ENCODE data around the gene RPL21.
"Not testable (repeated sequence)": the region's sequence is repeated elsewhere in the genome, so short reads cannot be mapped to it uniquely, and the experiment has no call there.

The RPL21 gene

DNA sequence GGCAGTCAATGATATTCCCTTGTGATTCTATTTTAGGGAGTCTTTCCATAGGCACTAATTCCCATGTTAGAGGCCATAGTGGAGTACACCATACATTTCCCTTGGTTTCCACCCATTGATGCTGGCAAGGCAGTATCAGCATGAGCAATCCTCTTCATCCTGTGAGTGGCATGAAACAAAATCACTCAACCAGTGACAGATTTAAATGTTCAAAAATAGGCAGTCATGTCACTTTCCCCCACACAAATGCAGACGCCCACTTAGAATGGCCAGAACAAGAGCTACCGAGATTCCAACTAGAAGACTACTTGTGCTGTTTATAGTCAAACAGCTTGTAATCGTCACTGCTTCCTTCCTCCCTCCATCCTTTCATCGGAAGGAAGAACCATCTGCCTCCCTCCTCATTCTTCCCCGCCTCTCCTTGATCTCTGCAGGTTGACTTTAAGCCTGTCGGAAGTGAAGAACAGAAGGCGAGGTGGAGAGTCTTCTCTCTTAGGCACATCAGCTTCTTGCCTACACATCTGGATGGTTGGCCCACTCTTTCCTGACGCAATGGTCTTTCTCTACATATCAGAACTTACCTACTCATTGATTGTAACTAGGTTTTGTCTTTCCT, 41.8 kb downstream of the RPL21 start:
- DNase-seq: no peak

DNA sequence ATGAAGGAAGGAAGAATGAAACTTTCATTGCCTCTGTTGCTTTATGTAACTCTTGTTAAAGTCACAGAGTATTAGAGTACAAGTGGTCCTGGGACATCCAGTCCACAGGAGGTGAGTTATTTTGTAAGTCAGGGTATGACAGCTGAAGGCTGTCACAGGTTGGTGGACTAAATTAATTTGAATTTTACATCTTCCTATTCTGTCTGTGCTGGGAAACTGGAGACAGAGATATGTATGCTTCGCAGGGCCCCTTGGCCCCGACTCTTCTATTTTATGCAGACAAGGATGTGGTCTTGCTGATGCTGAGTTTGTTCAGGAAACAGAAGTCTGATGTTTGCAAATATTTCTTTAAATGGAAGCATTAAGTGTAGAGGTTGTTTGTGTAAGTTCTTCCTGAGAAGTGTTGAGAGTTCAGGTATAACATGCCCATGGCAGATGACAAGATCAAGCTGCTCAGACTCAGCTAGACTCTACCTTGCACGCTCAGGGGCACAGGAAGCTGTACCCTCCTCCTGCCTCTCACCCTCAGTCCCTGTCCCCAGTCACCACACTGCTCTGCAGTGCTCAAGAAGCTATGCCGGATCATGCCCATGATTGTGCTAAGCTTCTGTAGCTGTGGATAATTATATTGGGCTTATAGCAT, 42.6 kb downstream of the RPL21 start:
- DNase-seq: no peak

GRCh38 chr13:27295096-27295495, 43.7 kb downstream of the RPL21 start:
- DNase-seq: no peak

GRCh38 chr13:27295660-27296059, 44.3 kb downstream of the RPL21 start:
- DNase-seq: no peak

GRCh38 chr13:27296496-27296895, 45.1 kb downstream of the RPL21 start:
- no peak for DNase-seq

DNA sequence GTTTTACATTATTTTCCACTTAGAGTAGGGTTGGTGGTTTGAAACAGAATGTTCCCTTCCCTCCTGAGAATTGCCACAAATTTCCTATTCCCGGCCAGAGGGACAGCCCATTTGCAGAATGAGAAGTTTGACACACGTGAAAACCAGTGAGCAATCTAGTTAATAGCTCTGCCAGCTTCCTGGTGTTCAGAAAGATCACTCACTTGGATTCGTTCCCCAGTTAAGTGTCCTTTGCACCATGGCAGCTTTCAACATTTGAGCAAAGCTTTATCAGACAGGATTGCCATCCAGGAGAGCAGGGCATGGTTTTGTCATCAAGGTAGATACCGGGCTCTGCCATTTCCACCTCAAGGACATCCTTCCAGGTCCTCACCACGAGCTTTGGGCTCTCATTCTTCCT, 47.5 kb downstream of the RPL21 start:
- DNase-seq: no peak

DNA sequence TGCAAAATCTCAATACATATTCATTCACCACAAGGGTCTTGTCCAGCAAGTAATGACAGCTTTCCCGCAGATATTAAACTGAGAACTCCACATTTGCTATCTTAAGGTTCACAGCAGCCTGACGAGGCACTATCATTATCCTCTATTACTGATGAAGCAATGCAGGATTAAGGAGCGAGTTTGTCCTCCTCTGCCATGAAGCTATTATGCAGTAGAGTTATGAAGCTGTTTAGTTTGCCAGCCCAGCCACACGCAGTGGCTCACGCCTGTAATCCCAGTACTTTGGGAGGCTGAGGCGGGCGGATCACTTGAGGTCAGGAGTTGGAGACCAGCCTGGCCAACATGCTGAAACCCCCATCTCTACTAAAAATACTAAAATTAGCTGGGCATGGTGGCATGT, 49.0 kb downstream of the RPL21 start:
- DNase-seq: not testable (repeated sequence)

DNA sequence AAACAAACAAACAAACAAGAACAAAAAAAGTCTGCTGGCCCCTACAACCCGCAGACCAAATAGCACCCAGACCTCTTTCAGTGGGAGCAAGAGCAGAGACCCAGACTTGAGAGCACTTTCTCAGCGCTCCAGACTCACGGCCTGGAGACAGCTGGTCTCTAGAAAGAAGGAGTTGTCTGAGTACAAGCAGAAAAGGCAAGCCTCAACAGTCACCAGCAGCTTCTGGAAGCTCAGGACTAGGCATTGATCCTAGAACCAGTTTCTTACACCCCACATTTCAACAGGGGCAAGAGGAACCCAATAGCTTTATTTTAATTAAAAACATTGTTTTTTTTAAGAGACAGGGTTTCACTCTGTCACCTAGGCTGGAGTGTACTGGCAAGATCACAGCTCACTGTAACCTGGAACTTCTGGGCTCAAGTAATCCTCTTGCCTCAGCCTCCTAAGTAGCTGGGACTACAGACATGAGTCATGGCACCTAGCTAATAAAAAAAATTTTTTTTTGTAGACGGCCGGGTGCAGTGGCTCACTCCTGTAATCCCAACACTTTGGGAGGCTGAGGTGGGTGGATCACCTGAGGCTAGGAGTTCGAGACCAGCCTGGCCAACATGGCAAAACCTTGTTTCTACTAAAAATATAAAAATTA, 49.7 kb downstream of the RPL21 start:
- no peak for DNase-seq

DNA sequence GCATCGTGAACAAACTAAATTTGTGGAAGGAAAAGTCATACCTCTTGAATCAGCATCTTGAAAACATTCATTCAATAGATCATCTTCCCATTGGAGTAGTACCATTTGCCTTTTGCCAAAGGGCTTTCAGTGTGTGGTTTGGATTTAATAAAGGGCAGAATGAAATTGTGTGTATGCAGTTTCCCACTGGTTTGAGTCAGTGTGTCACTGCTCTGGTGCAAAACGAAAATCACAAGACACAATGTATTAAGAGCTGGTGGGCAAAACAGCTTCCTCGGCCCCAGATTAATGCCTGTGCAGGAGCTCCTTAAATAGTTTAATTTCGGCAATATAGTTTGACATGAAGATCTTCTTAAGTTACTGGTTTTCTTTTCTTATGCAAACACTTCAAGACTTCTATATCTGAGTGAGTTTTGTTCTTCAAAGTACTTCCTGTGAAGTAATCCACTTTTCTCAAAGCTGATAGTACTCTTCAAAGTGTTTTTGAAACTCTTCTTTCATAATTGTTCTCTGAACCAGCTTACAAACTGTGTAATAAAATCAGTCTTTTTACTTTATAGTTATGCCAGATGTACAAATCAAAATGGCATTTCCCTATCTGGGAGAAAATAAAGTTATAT, 51.4 kb downstream of the RPL21 start:
- DNase-seq: no peak

GRCh38 chr13:27304099-27304498, 52.7 kb downstream of the RPL21 start:
- DNase-seq: no peak

- no peak for DNase-seq
Measured at GRCh38 chr13:27304611-27305010, 53.3 kb downstream of the RPL21 start.
